NK-92 (cell line): ENCODE results near the gene CIDEC.

ENCODE experiments used
- DNase-seq: peaks from one replicate; lab custom pipeline; 2025; ENCODE audit not compliant: unreplicated experiment; lab: John Stamatoyannopoulos, UW

The CIDEC gene

GRCh38 chr3:9879830-9880549 lies at the start of gene CIDEC:
TSS of gene CIDEC (minus strand) at chr3:9880253. CDS start at chr3:9878486, 1,767 bp downstream.
- no peak for DNase-seq

- DNase-seq: no peak
Observed at GRCh38 chr3:9928158-9928557, 48.1 kb upstream of the CIDEC start.

GRCh38 chr3:9918261-9919038 lies 38.4 kb upstream of the CIDEC start:
- no peak for DNase-seq

GRCh38 chr3:9917820-9918219 lies 37.8 kb upstream of the CIDEC start:
- no peak for DNase-seq

- DNase-seq: no peak
Observed at GRCh38 chr3:9916734-9917680, 37.0 kb upstream of the CIDEC start, which contains the start of gene IL17RC. TSS of gene IL17RC (plus strand) at chr3:9917098. CDS start at chr3:9917316, 218 bp downstream.

- no peak for DNase-seq
Observed at GRCh38 chr3:9916346-9916733, 36.3 kb upstream of the CIDEC start.

- no peak for DNase-seq
Observed at GRCh38 chr3:9915254-9916141, 35.4 kb upstream of the CIDEC start.

GRCh38 chr3:9914559-9915253 lies 34.7 kb upstream of the CIDEC start:
- no peak for DNase-seq

- DNase-seq: no peak
Observed at GRCh38 chr3:9914011-9914410, 34.0 kb upstream of the CIDEC start.

- no peak for DNase-seq
Observed at GRCh38 chr3:9913601-9914000, 33.5 kb upstream of the CIDEC start.

- DNase-seq: no peak
Observed at GRCh38 chr3:9912294-9912935, 32.4 kb upstream of the CIDEC start.

GRCh38 chr3:9911863-9912262 lies 31.8 kb upstream of the CIDEC start:
- DNase-seq: no peak

GRCh38 chr3:9909221-9910013 lies 29.4 kb upstream of the CIDEC start:
- DNase-seq: no peak

GRCh38 chr3:9908286-9908685 lies 28.2 kb upstream of the CIDEC start:
- no peak for DNase-seq

- DNase-seq: no peak
Observed at GRCh38 chr3:9906480-9906879, 26.4 kb upstream of the CIDEC start.

- DNase-seq: no peak
Observed at GRCh38 chr3:9903904-9904303, 23.9 kb upstream of the CIDEC start.

- DNase-seq: no peak
Observed at GRCh38 chr3:9903238-9903624, 23.2 kb upstream of the CIDEC start.
